ENCODE results near the gene SAMD9L.

SAMD9L gene

DNA sequence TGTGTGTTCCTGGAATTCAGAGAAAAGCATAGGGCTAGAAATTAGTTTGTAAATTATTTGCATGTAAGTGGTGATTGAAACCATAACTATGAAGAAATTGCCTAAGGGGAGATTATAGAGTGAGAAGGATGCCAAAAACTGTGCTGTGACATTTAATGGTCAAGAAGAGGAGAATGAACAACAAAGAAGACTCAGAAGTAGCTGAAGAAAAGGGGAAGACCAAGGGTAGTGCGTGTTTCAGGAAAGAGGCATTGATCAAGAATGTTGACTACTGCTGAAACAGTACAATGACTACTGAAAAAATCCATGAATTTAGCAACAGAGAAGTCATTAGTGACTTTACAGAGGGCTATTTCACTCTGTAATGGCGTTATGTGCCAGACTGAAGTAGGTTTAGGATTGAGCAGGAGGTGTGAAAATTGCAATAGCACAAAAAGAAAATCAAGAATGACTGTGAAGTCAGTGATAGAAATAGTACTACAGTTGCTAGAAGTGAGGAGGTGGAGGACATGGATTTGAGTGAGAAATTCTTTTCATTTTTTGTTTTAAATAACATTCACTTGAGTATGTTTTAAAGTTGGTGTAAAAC lies 28.9 kb upstream of the SAMD9L start:
- no peak for TF ChIP-seq CTCF (IDR thresholded peaks at IDR 0.05)

DNA sequence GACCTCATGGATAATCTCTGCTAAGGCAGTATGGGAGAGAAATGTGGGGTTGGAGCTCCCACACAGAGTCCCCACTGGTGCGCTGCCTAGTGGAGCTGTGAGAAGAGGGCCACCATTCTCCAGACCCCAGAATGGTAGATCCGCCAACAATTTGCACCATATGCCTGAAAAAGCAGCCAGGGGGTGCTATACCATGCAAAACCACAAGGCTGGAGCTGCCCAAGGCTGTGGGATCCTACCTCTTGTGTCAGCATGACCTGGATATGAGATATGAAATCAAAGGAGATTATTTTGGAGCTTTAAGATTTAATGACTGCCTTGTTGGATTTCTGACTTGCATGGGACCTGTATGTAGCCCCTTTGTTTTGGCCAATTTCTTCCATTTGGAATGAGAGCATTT lies 27.0 kb upstream of the SAMD9L start:
- no peak; the same call in 1 of the 2 replicates for TF ChIP-seq CTCF (IDR thresholded peaks at IDR 0.05)

DNA sequence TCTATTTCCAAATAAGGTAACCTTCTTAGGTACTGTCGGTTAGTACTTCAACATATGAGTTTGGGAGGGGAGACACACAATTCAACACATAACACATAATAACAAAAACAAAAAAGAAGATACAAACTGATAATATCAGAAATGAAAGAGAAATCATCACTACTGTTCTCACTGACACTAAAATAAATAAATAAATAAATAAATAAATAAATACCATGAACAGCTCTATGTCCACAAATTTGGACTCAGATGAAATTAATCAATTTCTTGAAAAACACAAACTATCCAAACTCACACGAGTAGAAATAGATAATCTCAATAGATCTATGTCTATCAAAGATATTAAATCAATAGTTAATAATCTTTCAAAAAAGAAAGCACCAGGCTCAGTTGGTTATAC lies 24.5 kb upstream of the SAMD9L start:
- TF ChIP-seq CTCF (IDR thresholded peaks at IDR 0.05) = no peak

- TF ChIP-seq CTCF (IDR thresholded peaks at IDR 0.05) = no peak
Measured at GRCh38 chr7:93171606-93172226, 23.5 kb upstream of the SAMD9L start.

GRCh38 chr7:93165447-93165846 lies 17.3 kb upstream of the SAMD9L start:
- no peak for TF ChIP-seq CTCF (IDR thresholded peaks at IDR 0.05)

- no peak for TF ChIP-seq CTCF (IDR thresholded peaks at IDR 0.05)
Measured at GRCh38 chr7:93164766-93165165, 16.6 kb upstream of the SAMD9L start.

DNA sequence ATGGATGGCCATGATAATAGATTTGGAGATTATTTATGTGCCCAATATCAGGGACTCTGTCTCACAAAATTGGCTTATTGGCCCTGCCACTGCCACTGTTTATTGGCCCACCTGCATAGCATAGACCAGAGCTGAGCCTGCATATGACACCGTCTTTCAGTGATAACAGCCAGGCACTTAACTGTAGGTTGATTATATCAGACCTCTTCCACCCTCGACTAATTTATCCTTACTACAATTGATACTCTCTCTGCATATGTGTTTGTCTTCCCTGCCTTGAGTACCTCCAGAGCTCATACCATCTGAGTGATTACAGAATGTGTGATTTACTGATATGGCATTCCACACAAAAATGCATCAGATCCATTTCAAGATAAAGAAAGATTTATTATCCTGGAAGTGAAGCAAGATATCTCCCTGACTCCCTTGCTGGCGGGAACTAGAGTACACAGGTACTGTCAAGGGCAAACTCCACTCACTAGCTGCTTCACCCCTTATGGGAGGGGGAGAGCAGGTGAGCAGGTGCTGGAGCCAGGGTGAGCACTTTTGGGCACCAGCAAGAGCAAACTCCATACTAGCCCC lies 13.1 kb upstream of the SAMD9L start:
- no peak for TF ChIP-seq CTCF (IDR thresholded peaks at IDR 0.05)

All from LNCAP (cell line).